ENCODE measurements around the gene ZNF20.
"Not testable (repeated sequence)": the region's sequence is repeated elsewhere in the genome, so short reads cannot be mapped to it uniquely, and the experiment has no call there.

Gene ZNF20

DNA sequence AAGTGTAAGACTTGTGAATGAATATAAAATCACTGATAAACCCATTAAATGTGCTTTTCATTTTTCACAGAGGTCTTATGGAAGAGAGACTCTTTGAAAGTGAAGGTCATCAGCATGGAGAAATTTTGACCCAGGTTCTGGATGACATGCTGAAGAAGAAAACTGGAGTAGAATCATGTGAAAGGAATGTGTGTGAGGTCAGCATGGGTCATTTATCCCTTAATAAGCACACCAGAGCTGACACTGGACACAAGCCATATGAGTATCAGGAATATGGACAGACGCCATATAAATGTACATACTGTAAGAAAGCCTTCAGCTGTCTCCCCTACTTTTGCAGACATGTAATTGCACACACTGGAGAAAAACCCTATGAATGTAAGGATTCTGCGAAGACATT is 29.0 kb downstream of the ZNF20 start:
- Histone ChIP-seq H3K79me2 (no peaks in the 10 kb centered on the region), H2AFZ (no peak overlapping the region), H3K4me3 (ENCODE audit: low read depth, low read length) (no peak overlapping the region), H3K4me2 (ENCODE audit: low read length) (no peak overlapping the region), H3K27me3 (ENCODE audit: control insufficient read depth, insufficient read depth, low read length) (no peaks in the 10 kb centered on the region), H3K9me3 (ENCODE audit: control insufficient read depth, low read length) (no peaks in the 10 kb centered on the region), H3K4me1 (no peaks in the 10 kb centered on the region), H3K27ac (no peak overlapping the region), H3K9ac (no peak overlapping the region), H3K36me3 (ENCODE audit: control insufficient read depth, insufficient read depth, low read length) (no peaks in the 10 kb centered on the region)
- TF ChIP-seq, protein P1, sequence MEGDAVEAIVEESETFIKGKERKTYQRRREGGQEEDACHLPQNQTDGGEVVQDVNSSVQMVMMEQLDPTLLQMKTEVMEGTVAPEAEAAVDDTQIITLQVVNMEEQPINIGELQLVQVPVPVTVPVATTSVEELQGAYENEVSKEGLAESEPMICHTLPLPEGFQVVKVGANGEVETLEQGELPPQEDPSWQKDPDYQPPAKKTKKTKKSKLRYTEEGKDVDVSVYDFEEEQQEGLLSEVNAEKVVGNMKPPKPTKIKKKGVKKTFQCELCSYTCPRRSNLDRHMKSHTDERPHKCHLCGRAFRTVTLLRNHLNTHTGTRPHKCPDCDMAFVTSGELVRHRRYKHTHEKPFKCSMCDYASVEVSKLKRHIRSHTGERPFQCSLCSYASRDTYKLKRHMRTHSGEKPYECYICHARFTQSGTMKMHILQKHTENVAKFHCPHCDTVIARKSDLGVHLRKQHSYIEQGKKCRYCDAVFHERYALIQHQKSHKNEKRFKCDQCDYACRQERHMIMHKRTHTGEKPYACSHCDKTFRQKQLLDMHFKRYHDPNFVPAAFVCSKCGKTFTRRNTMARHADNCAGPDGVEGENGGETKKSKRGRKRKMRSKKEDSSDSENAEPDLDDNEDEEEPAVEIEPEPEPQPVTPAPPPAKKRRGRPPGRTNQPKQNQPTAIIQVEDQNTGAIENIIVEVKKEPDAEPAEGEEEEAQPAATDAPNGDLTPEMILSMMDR (IDR thresholded peaks at IDR 0.05): no peak

DNA sequence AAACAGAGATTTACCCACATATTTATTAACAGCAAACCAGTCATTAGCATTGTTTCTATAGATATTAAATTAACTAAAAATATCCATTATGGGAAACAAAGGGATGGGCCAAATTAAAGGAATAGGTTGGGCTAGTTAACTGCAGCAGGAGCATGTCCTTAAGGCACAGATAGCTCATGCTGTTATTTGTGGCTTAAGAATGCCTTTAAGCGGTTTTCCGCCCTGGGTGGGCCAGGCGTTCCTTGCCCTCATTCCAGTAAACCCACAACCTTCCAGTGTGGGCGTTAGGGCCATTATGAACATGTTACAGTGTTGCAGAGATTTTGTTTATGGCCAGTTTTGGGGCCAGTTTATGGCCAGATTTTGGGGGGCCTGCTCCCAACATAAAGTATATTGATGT is 36.2 kb downstream of the ZNF20 start:
- H3K9ac ChIP-seq; H3K79me2 ChIP-seq; H3K4me2 ChIP-seq (ENCODE audit: low read length); H3K27me3 ChIP-seq (ENCODE audit: control insufficient read depth, insufficient read depth, low read length); H3K27ac ChIP-seq; H3K4me3 ChIP-seq (ENCODE audit: low read depth, low read length); H3K36me3 ChIP-seq (ENCODE audit: control insufficient read depth, insufficient read depth, low read length); H2AFZ ChIP-seq; H3K9me3 ChIP-seq (ENCODE audit: control insufficient read depth, low read length); H3K4me1 ChIP-seq: not testable (repeated sequence)

DNA sequence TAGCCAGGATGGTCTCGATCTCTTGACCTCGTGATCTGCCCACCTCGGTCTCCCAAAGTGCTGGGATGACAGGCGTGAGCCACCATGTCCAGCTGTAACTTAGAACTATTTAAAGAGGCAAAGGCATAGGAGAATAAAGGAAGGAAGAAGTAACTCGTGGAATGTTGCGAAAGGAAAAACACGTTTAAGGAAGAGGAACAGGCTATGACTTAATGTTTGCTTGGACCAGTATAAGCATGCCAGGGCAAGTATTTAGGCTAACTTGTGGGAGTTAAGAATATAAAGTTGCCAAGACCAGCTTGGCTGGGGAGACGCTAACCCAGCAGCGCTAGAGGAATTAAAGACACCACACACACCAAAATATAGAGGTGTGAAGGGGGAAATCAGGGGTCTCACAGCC is 42.1 kb downstream of the ZNF20 start:
- H3K27ac ChIP-seq: no peak overlapping the region
- no peaks in the 10 kb centered on the region for H3K9me3 ChIP-seq (ENCODE audit: control insufficient read depth, low read length)
- no peak overlapping the region for H2AFZ ChIP-seq
- H3K4me1 ChIP-seq: no peaks in the 10 kb centered on the region
- TF ChIP-seq, protein P1 (IDR thresholded peaks at IDR 0.05): no peak
- H3K79me2 ChIP-seq: no peaks in the 10 kb centered on the region
- no peak overlapping the region for H3K4me2 ChIP-seq (ENCODE audit: low read length)
- no peaks in the 10 kb centered on the region for H3K36me3 ChIP-seq (ENCODE audit: control insufficient read depth, insufficient read depth, low read length)
- no peak overlapping the region for H3K9ac ChIP-seq
- no peaks in the 10 kb centered on the region for H3K27me3 ChIP-seq (ENCODE audit: control insufficient read depth, insufficient read depth, low read length)
- H3K4me3 ChIP-seq (ENCODE audit: low read depth, low read length): no peak overlapping the region

DNA sequence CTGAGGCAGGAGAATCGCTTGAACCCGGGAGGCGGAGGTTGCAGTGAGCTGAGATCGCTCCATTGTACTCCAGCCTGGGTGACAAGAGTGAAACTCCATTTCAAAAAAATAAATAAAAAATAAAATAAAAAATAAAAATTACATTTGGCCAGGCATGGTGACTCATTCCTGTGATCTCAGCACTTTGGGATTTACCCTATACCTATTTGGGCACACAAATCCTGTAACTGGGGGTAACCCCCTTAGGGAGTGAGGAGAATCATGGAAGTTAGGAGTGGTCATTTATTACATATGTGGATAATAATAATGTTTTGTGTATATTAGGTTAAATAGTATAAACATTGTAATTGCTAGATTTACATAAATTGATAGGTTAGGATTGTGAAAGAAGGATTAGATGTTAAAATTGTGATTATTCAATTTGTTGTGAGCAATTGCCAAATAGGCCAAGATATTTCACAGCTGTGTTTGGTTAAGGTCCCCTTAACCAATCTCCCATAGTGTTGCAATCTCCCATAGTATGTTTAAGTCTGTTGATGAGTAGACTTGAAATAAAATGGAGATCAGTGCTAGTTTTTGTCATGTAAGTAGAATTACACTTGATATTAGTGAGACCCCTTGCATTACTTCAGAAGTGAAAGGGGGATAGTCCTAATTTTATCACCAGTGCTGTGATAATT is 44.9 kb downstream of the ZNF20 start:
- Histone ChIP-seq H3K9ac (no peak overlapping the region), H3K9me3 (ENCODE audit: control insufficient read depth, low read length) (no peaks in the 10 kb centered on the region), H3K36me3 (ENCODE audit: control insufficient read depth, insufficient read depth, low read length) (no peaks in the 10 kb centered on the region), H3K4me2 (ENCODE audit: low read length) (no peak overlapping the region), H3K79me2 (no peaks in the 10 kb centered on the region), H3K4me1 (no peaks in the 10 kb centered on the region), H3K27me3 (ENCODE audit: control insufficient read depth, insufficient read depth, low read length) (no peaks in the 10 kb centered on the region), H3K27ac (no peak overlapping the region), H3K4me3 (ENCODE audit: low read depth, low read length) (no peak overlapping the region), H2AFZ (no peak overlapping the region)
- TF ChIP-seq, protein P1 (IDR thresholded peaks at IDR 0.05): no peak

DNA sequence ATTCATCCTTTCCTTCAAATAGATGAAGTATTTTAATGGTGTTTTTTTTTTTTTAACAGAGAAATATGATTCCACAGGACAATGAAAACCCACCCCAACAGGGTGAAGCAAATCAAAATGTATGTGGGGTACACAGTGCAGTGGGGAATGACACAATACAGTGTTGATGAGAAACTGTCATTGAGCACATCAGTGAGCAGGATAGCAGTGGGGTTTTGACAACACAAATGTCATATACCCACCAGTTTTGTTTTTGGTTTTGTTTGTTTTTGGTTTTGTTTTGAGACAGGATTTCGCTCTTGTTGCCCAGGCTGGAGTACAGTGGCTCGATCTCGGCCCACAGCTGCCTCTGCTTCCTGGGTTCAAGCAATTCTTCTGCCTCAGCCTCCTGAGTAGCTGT is 46.4 kb downstream of the ZNF20 start:
- no peaks in the 10 kb centered on the region for H3K9me3 ChIP-seq (ENCODE audit: control insufficient read depth, low read length)
- TF ChIP-seq, protein P1 (IDR thresholded peaks at IDR 0.05): no peak
- H3K4me2 ChIP-seq (ENCODE audit: low read length): no peak overlapping the region
- no peak overlapping the region for H3K27ac ChIP-seq
- H3K79me2 ChIP-seq: no peaks in the 10 kb centered on the region
- no peaks in the 10 kb centered on the region for H3K36me3 ChIP-seq (ENCODE audit: control insufficient read depth, insufficient read depth, low read length)
- H2AFZ ChIP-seq: no peak overlapping the region
- no peak overlapping the region for H3K4me3 ChIP-seq (ENCODE audit: low read depth, low read length)
- H3K4me1 ChIP-seq: no peaks in the 10 kb centered on the region
- no peak overlapping the region for H3K9ac ChIP-seq
- H3K27me3 ChIP-seq (ENCODE audit: control insufficient read depth, insufficient read depth, low read length): no peaks in the 10 kb centered on the region
